HepG2 (cell line): ENCODE results near the gene DAB2IP. TPM values are rescaled to one million over a fixed set of nuclear protein-coding genes. Genes with fewer than 3 reads are reported as not detected.

Experiments used
- DR1 ChIP-seq: sonication (generic); formaldehyde crosslinking; IDR thresholded peaks from 2 replicates; pipeline ENCODE4 v1.8.0; 2021; ENCODE audit warnings: mild to moderate bottlenecking, missing genetic modification reagents, inconsistent platforms
- GABPB1 ChIP-seq: IDR thresholded peaks from 2 replicates; pipeline ENCODE4 v1.6.1; 2016; ENCODE audit warnings: mild to moderate bottlenecking, missing genetic modification reagents, moderate library complexity, missing compliant biosample characterization
- MAFG ChIP-seq: sonication (generic); formaldehyde crosslinking; IDR thresholded peaks from 2 replicates; pipeline ENCODE4 v1.5.1; 2020; ENCODE audit warnings: mild to moderate bottlenecking, missing genetic modification reagents
- MED8 ChIP-seq: sonication (generic); formaldehyde crosslinking; IDR thresholded peaks from 2 replicates; pipeline ENCODE4 v1.8.1; 2023; ENCODE audit warnings: mild to moderate bottlenecking, missing genetic modification reagents; ENCODE audit not compliant: insufficient replicate concordance
- SMARCC2 ChIP-seq: fragments of 450-650 bp; IDR thresholded peaks from 2 replicates; pipeline ENCODE4 v1.6.1; 2017; ENCODE audit warnings: antibody characterized with exemption, mild to moderate bottlenecking
- TCF7L2 ChIP-seq: IDR thresholded peaks from 2 replicates; pipeline ENCODE4 v1.6.1; 2011; ENCODE audit warnings: mild to moderate bottlenecking, low read depth, low read length, moderate library complexity
- THAP11 ChIP-seq: IDR thresholded peaks from 2 replicates; pipeline ENCODE4 v1.6.1; 2016; ENCODE audit warnings: missing biosample characterization, missing genetic modification reagents
- YEATS4 ChIP-seq: sonication (generic); formaldehyde crosslinking; IDR thresholded peaks from 2 replicates; pipeline ENCODE4 v1.4.0; 2020; ENCODE audit warnings: missing genetic modification reagents, borderline replicate concordance
- ZBTB7B ChIP-seq: sonication (generic); formaldehyde crosslinking; IDR thresholded peaks from 2 replicates; pipeline ENCODE4 v1.4.0; 2020; ENCODE audit warnings: missing genetic modification reagents
- ZEB1 ChIP-seq: IDR thresholded peaks from 2 replicates; pipeline ENCODE4 v1.6.1; 2012; ENCODE audit warnings: mild to moderate bottlenecking, low read depth, inconsistent platforms; ENCODE audit not compliant: insufficient replicate concordance
- ZFAT ChIP-seq: sonication (generic); formaldehyde crosslinking; conservative IDR thresholded peaks from 2 replicates; pipeline ENCODE4 v1.8.1; 2023; ENCODE audit warnings: missing genetic modification reagents, inconsistent platforms
- ZNF205 ChIP-seq: IDR thresholded peaks from 2 replicates; pipeline ENCODE4 v1.6.1; 2018; ENCODE audit warnings: missing biosample characterization, missing genetic modification reagents
- ZNF318 ChIP-seq: sonication (generic); formaldehyde crosslinking; IDR thresholded peaks from 2 replicates; pipeline ENCODE4 v1.4.0; 2020; ENCODE audit warnings: mild to moderate bottlenecking, missing genetic modification reagents
- ZNF33B ChIP-seq: sonication (generic); formaldehyde crosslinking; IDR thresholded peaks from 2 replicates; pipeline ENCODE4 v1.5.1; 2020; ENCODE audit warnings: mild to moderate bottlenecking, missing genetic modification reagents
- ZNF577 ChIP-seq: sonication (generic); formaldehyde crosslinking; IDR thresholded peaks from 2 replicates; pipeline ENCODE4 v1.4.0; 2020; ENCODE audit warnings: mild to moderate bottlenecking, low read depth, missing genetic modification reagents, borderline replicate concordance
- ZNF720 ChIP-seq: sonication (generic); formaldehyde crosslinking; IDR thresholded peaks from 2 replicates; pipeline ENCODE4 v1.4.0; 2020; ENCODE audit warnings: missing genetic modification reagents
- polyA plus RNA-seq, 8 experiments: library from polyadenylated mRNA; depleted of rRNA in 3 of 8; stranded (reverse) in 7 of 8; unstranded in 1 of 8; fragments of >200 nt; fragmentation: Illumina TruSeq in 4 of 8; extraction: Trizol in 4 of 8; gene quantifications; 2 replicates each; pipeline versions ENCODE4 v1.2.1 to v1.2.3, GENCODE V29; 2011 to 2016; ENCODE audit warnings: low read depth in 4 of 8, missing spikeins in 1 of 8, mixed read lengths in 1 of 8; ENCODE audit not compliant: insufficient read depth in 1 of 8
- total RNA-seq, 5 experiments: library from RNA; depleted of rRNA; stranded (reverse); fragments of >200 nt; fragmentation: Illumina TruSeq; extraction: Trizol; gene quantifications; 2 replicates each; pipeline ENCODE4 v1.2.3, GENCODE V29; 2016; ENCODE audit warnings: low read depth in 1 of 5
- TF ChIP-seq, protein P1 (sequence below): sonication (generic); formaldehyde crosslinking; IDR thresholded peaks from 2 replicates; pipeline ENCODE4 v1.9.0; 2022; ENCODE audit warnings: missing genetic modification reagents, mild to moderate bottlenecking, borderline replicate concordance
- TF ChIP-seq, protein P2 (sequence below): sonication (generic); formaldehyde crosslinking; IDR thresholded peaks from 2 replicates; pipeline ENCODE4 v1.4.0; 2020; ENCODE audit warnings: missing genetic modification reagents, mild to moderate bottlenecking, borderline replicate concordance

DAB2IP gene
- total and polyA plus RNA-seq, 2 of the 13 experiments (the other 11 are each of a cell fraction or from before 2014, with no cell fraction given), result 25.3 to 37.9 TPM

- TF ChIP-seq, protein P1, sequence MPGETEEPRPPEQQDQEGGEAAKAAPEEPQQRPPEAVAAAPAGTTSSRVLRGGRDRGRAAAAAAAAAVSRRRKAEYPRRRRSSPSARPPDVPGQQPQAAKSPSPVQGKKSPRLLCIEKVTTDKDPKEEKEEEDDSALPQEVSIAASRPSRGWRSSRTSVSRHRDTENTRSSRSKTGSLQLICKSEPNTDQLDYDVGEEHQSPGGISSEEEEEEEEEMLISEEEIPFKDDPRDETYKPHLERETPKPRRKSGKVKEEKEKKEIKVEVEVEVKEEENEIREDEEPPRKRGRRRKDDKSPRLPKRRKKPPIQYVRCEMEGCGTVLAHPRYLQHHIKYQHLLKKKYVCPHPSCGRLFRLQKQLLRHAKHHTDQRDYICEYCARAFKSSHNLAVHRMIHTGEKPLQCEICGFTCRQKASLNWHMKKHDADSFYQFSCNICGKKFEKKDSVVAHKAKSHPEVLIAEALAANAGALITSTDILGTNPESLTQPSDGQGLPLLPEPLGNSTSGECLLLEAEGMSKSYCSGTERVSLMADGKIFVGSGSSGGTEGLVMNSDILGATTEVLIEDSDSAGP, result peak; percentile 99
- TF ChIP-seq ZNF33B (CRISPR knock-in tag) (no peak), SMARCC2 (no peak), YEATS4 (CRISPR knock-in tag) (no peak), MAFG (CRISPR knock-in tag) (no peak), ZFAT (no peak), THAP11 (CRISPR knock-in tag) (no peak), DR1 (CRISPR knock-in tag) (no peak), ZNF205 (CRISPR knock-in tag) (no peak), ZEB1 (no peak), MED8 (CRISPR knock-in tag) (no peak), GABPB1 (CRISPR knock-in tag) (peak; percentile 20; the same call in 1 of the 2 replicates), ZNF318 (no peak), ZBTB7B (CRISPR knock-in tag) (no peak), ZNF577 (CRISPR knock-in tag) (no peak), TCF7L2 (no peak), ZNF720 (no peak)
- TF ChIP-seq, protein P2, sequence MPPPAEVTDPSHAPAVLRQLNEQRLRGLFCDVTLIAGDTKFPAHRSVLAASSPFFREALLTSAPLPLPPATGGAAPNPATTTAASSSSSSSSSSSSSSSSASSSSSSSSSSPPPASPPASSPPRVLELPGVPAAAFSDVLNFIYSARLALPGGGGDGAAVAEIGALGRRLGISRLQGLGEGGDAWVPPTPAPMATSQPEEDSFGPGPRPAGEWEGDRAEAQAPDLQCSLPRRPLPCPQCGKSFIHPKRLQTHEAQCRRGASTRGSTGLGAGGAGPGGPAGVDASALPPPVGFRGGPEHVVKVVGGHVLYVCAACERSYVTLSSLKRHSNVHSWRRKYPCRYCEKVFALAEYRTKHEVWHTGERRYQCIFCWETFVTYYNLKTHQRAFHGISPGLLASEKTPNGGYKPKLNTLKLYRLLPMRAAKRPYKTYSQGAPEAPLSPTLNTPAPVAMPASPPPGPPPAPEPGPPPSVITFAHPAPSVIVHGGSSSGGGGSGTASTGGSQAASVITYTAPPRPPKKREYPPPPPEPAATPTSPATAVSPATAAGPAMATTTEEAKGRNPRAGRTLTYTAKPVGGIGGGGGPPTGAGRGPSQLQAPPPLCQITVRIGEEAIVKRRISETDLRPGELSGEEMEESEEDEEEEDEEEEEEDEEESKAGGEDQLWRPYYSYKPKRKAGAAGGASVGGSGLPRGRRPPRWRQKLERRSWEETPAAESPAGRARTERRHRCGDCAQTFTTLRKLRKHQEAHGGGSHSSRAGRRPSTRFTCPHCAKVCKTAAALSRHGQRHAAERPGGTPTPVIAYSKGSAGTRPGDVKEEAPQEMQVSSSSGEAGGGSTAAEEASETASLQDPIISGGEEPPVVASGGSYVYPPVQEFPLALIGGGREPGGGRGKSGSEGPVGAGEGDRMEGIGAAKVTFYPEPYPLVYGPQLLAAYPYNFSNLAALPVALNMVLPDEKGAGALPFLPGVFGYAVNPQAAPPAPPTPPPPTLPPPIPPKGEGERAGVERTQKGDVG (CRISPR knock-in tag), result no peak
Observed at GRCh38 chr9:121743441-121744001, 92.1 kb downstream of the DAB2IP start (continued).
